Measurements from ENCODE around the gene SP140.

DNA sequence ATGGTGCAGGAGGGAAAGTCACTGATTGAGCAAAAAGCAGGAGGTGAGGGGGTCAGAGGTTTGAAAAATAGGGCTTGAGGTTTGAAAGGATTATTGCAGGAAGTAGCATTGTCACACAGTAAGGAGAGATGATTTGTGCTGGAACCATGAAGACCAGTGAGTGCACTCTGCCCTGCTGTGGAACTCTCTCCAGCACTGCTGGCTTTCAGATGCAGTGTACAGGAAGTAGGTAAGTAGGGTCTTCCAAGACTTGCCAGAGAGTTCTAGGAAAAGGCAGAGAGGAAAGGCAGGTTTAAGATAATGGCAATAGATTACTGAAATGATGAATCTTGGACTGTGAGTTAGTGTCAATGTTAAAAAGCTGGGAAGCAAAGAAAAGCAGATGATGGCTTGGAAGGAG is 17.0 kb upstream of the SP140 start:
- TF ChIP-seq ZNF274 (IDR thresholded peaks at IDR 0.05; ENCODE audit: low read depth, low read length) (no peak), SUZ12 (IDR thresholded peaks at IDR 0.05; ENCODE audit: extremely low read depth, insufficient read depth, insufficient read length) (no peak), YY1 (IDR thresholded peaks at IDR 0.05; ENCODE audit: insufficient read depth, insufficient read length) (no peak)

Measured in NT2/D1 (cell line).